HepG2 (cell line): ENCODE measurements around the gene CCNF. TPM values are rescaled to one million over a fixed set of nuclear protein-coding genes. Genes with fewer than 3 reads are reported as not detected.

ENCODE experiments used
- AGO1 ChIP-seq: fragments of 200-400 bp; formaldehyde crosslinking; IDR thresholded peaks from 2 replicates; pipeline ENCODE4 v1.6.1; 2017; ENCODE audit warnings: mild to moderate bottlenecking, low read depth, low read length, moderate library complexity; ENCODE audit not compliant: poor library complexity, severe bottlenecking
- CENPT ChIP-seq: sonication (generic); formaldehyde crosslinking; IDR thresholded peaks from 2 replicates; pipeline ENCODE4 v1.8.0; 2022; ENCODE audit warnings: low read depth, mild to moderate bottlenecking, moderate library complexity, missing genetic modification reagents
- DMAP1 ChIP-seq: IDR thresholded peaks from 2 replicates; pipeline ENCODE4 v1.6.1; 2016
- HDAC2 ChIP-seq: sonication (generic); formaldehyde crosslinking; IDR thresholded peaks from 2 replicates; pipeline ENCODE4 v1.4.0; 2020; ENCODE audit warnings: missing genetic modification reagents
- HMGXB4 ChIP-seq, 2 experiments: sonication (generic) in 1 of 2; formaldehyde crosslinking in 1 of 2; IDR thresholded peaks; 2 replicates each; pipeline versions ENCODE4 v1.4.0 to v1.6.1; 2018 to 2020; ENCODE audit warnings: missing genetic modification reagents in 2 of 2, borderline replicate concordance in 1 of 2, low read depth in 1 of 2, mild to moderate bottlenecking in 1 of 2, missing biosample characterization in 1 of 2
- MAX ChIP-seq: IDR thresholded peaks from 2 replicates; pipeline ENCODE4 v1.6.1; 2012; ENCODE audit warnings: inconsistent platforms
- MXD4 ChIP-seq: IDR thresholded peaks from 2 replicates; pipeline ENCODE4 v1.6.1; 2016; ENCODE audit warnings: mild to moderate bottlenecking, missing biosample characterization, missing genetic modification reagents
- NCOR1 ChIP-seq: fragments of 200-600 bp; sonication (generic); IDR thresholded peaks from 2 replicates; pipeline ENCODE4 v1.7.0; 2017; ENCODE audit warnings: antibody characterized with exemption, low read length, borderline replicate concordance
- NFE2L2 ChIP-seq: fragments of 150-350 bp; IDR thresholded peaks from 2 replicates; pipeline ENCODE4 v1.6.1; 2014; ENCODE audit warnings: low read length
- PRDM10 ChIP-seq: sonication (generic); formaldehyde crosslinking; IDR thresholded peaks from 2 replicates; pipeline ENCODE4 v1.4.0; 2020; ENCODE audit warnings: low read depth, missing genetic modification reagents
- PTBP1 ChIP-seq: fragments of 200-400 bp; formaldehyde crosslinking; IDR thresholded peaks from 2 replicates; pipeline ENCODE4 v1.6.1; 2018; ENCODE audit warnings: low read length, low read depth; ENCODE audit not compliant: poor library complexity, severe bottlenecking
- RFX3 ChIP-seq: IDR thresholded peaks from 2 replicates; pipeline ENCODE4 v1.6.1; 2016; ENCODE audit warnings: missing biosample characterization, missing genetic modification reagents
- SALL1 ChIP-seq: sonication (generic); formaldehyde crosslinking; IDR thresholded peaks from 2 replicates; pipeline ENCODE4 v1.8.0; 2022; ENCODE audit warnings: mild to moderate bottlenecking, missing genetic modification reagents
- TFDP1 ChIP-seq: IDR thresholded peaks from 2 replicates; pipeline ENCODE4 v1.6.1; 2016; ENCODE audit warnings: missing compliant biosample characterization, missing genetic modification reagents, borderline replicate concordance
- TIGD3 ChIP-seq: sonication (generic); formaldehyde crosslinking; IDR thresholded peaks from 2 replicates; pipeline ENCODE4 v1.5.1; 2020; ENCODE audit warnings: mild to moderate bottlenecking, missing genetic modification reagents, borderline replicate concordance
- ZFX ChIP-seq: sonication (generic); formaldehyde crosslinking; IDR thresholded peaks from 2 replicates; pipeline ENCODE4 v1.4.0; 2020; ENCODE audit warnings: mild to moderate bottlenecking, low read depth, missing genetic modification reagents, moderate library complexity
- ZNF234 ChIP-seq: sonication (generic); formaldehyde crosslinking; conservative IDR thresholded peaks from 2 replicates; pipeline ENCODE4 v1.5.1; 2020; ENCODE audit warnings: mild to moderate bottlenecking, missing genetic modification reagents
- ZNF260 ChIP-seq: sonication (generic); formaldehyde crosslinking; IDR thresholded peaks from 2 replicates; pipeline ENCODE4 v1.4.0; 2020; ENCODE audit warnings: missing genetic modification reagents, low read depth, mild to moderate bottlenecking, borderline replicate concordance
- ZNF558 ChIP-seq: sonication (generic); formaldehyde crosslinking; IDR thresholded peaks from 2 replicates; pipeline ENCODE4 v1.9.0; 2022; ENCODE audit warnings: mild to moderate bottlenecking, missing genetic modification reagents, borderline replicate concordance
- ZNF660 ChIP-seq: sonication (generic); formaldehyde crosslinking; IDR thresholded peaks from 2 replicates; pipeline ENCODE4 v1.5.1; 2020; ENCODE audit warnings: mild to moderate bottlenecking, low read depth, missing genetic modification reagents, borderline replicate concordance
- polyA plus RNA-seq, 8 experiments: library from polyadenylated mRNA; depleted of rRNA in 3 of 8; stranded (reverse) in 7 of 8; unstranded in 1 of 8; fragments of >200 nt; fragmentation: Illumina TruSeq in 4 of 8; extraction: Trizol in 4 of 8; gene quantifications; 2 replicates each; pipeline versions ENCODE4 v1.2.1 to v1.2.3, GENCODE V29; 2011 to 2016; ENCODE audit warnings: low read depth in 4 of 8, missing spikeins in 1 of 8, mixed read lengths in 1 of 8; ENCODE audit not compliant: insufficient read depth in 1 of 8
- total RNA-seq, 5 experiments: library from RNA; depleted of rRNA; stranded (reverse); fragments of >200 nt; fragmentation: Illumina TruSeq; extraction: Trizol; gene quantifications; 2 replicates each; pipeline ENCODE4 v1.2.3, GENCODE V29; 2016; ENCODE audit warnings: low read depth in 1 of 5

Gene CCNF
- total and polyA plus RNA-seq, 2 of the 13 experiments (the other 11 are each of a cell fraction or from before 2014, with no cell fraction given), result 6.4 to 22.8 TPM

GRCh38 chr16:2500918-2501750 lies 71.9 kb downstream of the CCNF start (continued):
- TF ChIP-seq PRDM10 (CRISPR knock-in tag) (no peak), ZNF234 (CRISPR knock-in tag) (no peak), RFX3 (CRISPR knock-in tag) (no peak), HDAC2 (CRISPR knock-in tag) (peak; percentile 47; the same call in 1 of the 2 replicates), HMGXB4 (CRISPR knock-in tag; IDR thresholded peaks at IDR 0.05; ENCODE audit: borderline replicate concordance in 1 of 2, low read depth in 1 of 2) (peak in 1 of 2 experiments; percentile 60; a peak in 2 of 4 replicates), ZFX (CRISPR knock-in tag) (peak; percentile 48; the same call in 1 of the 2 replicates), NFE2L2 (no peak), DMAP1 (no peak), NCOR1 (no peak), ZNF660 (no peak), PTBP1 (no peak), CENPT (CRISPR knock-in tag) (no peak), AGO1 (peak; percentile 28), MXD4 (CRISPR knock-in tag) (no peak; the same call in 1 of the 2 replicates), MAX (0 out of 2 replicates have a peak, but pooled peaks have one; percentile 4), SALL1 (CRISPR knock-in tag) (peak; percentile 71), TIGD3 (CRISPR knock-in tag) (no peak), ZNF558 (CRISPR knock-in tag) (no peak), ZNF260 (CRISPR knock-in tag) (no peak), TFDP1 (no peak)
